GM18873 (cell line): ENCODE measurements around the gene PAXX.
"Not testable (repeated sequence)": the region's sequence is repeated elsewhere in the genome, so short reads cannot be mapped to it uniquely, and the experiment has no call there.

ENCODE experiments used
- ATAC-seq: cut with Tn5 transposase; IDR thresholded peaks from one replicate; pipeline ENCODE4 v1.9.1; 2021; ENCODE audit warnings: mild to moderate bottlenecking, moderate library complexity, moderate number of reproducible peaks; ENCODE audit not compliant: unreplicated experiment, low FRiP score

The PAXX gene

DNA sequence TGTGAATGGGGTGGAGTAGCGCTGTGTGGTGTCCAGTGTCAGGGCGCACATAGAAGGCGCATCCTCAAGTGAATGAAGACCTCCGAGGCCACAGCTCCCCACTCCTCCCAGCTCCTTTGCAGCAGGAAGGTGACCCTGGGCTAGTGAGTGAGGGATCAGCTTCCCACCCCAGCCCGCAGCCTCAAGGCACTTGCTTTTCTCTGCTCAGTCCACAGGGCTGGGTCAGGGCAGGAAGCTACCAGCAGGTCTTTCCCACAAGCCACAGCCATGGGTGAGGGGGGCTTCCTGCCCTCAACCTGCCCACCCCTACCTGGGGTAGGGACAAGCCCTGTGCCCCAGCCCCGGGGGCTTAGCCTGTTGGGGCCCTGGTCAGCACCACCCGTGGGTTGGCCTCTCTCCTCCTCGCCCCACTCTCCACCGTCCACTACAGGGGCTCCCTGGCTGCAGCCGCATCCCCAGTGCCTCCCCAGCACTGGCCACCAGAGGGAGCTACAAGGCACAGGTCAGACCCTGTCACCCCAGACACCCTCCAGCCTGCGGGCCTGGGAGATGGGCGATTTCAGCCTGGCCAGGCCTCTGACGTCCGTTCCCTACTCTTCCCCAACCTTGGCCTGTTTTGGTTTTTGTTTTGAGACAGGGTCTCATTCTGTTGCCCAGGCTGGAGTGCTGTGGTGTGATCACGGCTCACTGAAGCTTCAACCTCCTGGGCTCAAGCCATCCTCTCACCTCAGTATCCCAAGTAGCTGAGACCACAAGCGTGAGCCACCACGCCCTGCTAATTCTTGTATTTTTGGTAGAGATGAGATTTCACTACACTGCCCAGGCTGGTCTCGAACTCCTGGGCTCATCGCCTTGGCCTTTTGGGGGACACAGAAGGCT lies 37.1 kb downstream of the PAXX start:
- ATAC-seq, result no peak

DNA sequence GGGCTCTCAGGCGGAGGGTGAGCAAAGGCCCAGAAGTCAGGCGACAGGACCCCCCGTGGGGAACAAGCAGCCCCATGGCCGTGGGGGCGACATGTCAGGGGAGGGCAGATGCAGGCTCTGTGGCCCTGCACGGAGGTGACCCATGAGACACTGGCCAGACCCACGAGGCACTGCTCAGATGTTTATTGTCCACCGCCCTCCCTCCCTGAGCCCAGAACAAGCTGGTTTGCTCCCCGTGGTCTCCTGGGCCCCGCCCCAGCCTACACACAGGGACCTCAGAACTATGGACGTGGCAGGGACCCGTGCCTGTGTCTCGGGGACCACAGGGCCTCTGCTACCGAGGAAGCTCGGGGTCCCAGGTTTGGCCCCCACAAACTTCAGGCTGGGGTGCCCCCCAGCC lies 37.8 kb downstream of the PAXX start:
- no peak for ATAC-seq

DNA sequence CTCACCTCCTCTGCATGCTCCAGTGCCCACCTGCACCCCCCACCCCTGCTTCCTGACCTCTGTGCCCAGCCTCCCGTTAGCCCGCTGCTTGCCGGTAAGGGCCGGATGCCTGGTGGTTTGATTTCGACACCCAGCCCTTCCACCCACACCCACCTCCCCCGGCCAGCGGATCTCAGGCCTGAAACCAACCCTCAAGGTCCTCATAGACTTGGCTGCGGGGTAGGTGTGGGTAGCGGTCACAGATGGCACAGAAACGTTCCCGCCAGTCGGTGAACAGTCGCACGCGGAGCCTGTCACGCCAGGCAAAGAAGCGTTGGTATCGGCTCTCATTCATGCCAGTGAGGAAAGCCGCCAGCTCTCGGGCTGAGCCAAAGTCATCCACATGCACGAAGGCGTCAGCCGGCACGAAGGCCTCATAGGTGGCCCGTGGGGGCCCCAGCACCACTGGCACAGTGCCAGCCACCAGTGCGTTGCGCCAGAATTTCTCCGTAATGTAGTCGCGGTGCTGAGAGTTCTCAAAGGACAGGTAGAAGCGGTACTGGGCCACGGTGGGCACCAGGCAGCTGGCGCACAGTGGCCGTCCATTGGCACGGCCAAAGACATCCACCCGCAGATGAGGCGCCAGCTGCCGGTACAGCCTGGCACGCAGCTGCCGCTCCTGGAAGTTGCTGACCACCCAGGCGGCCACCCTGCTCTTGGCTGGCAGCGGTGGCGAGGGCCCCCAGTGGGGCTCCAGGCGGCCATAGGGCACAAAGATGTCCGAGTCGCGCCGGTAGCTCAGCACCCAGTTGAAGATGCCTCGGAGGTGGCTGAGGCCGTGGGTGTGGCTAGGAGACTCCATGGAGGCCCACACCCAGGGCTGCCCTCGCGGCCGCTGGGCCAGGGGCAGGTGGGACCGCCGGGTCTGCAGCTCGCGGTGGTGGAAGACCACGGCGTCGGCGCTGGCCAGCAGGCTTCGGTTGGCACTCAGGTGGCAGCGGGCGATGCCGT lies 38.6 kb downstream of the PAXX start:
- no peak for ATAC-seq

DNA sequence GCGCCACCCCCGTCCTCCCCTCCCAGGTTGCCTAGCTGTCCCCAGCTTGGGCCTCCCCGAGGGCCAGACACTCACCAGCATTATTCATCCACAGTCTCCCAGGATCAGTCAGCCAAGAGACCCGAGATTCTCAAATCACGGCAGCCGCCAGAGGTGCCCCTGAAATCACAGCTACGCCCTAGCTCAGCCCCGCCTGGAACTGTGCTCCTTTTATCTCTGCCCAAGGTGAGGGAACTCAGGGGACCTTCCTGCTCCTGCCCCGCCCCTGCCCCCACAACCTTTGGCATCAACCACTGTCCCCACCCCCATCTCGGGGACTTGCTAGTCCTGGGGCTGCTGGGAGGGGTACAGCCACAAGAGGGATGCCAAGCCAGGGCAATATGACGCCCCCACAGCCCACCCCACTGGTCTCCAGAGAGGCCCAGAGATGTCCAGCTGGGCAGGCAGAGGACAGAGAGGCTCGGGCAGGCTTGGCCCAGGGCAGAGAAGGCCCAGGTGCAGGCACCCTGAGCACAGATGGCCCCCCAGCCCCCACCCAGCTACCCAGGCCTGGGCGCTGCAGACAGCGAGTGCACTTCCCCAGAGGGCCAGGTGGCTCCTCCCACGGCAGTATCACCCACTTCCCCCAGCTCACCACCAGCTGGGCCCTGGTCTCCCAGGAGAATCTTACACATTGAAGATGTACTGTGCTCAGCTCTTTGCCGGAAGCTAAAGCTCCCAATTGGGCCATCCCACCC lies 39.9 kb downstream of the PAXX start, which contains the start of gene FUT7:
Gene FUT7 (minus strand): TSS at position 185 of the 737 bp plus-strand sequence. CDS start 97 bp downstream, at position 88.
- ATAC-seq, result no peak

DNA sequence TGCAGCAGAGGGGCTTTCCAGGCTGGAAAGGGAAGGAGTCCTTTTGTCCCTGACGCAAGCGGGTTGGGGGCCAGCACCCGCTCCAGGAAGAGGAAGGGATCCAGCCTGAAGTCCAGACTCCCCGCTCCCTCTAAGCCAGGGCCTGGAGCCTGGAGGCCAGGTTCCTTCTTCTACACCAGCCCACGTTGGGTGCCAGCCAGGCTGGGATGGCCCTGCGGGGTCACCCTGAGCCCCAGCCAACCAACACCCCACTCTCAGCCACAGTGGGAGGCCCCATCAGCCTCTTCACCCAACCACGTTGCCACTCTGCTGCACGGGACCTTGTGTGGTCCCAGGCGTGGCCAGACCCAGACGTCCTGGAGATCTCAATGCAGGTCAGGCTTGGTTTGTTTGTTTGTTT lies 40.6 kb downstream of the PAXX start:
- no peak for ATAC-seq

DNA sequence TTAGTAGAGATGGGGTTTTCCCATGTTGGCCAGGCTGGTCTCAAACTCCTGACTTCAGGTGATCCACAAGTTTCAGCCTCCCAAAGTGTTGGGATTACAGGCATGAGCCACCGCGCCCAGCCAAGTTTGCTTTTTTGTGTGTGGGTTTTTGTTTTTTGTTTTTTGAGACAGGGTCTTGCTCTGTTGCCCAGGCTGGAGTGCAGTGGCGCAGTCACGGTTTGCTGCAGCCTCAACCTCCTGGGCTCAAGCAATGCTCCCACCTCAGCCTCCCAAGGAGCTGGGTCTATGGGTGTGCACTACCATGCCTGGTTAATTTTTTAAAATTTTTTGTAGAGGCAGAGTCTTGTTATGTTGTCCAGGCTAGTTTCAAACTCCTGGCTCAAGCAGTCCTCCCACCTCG lies 41.3 kb downstream of the PAXX start:
- ATAC-seq, result not testable (repeated sequence)

DNA sequence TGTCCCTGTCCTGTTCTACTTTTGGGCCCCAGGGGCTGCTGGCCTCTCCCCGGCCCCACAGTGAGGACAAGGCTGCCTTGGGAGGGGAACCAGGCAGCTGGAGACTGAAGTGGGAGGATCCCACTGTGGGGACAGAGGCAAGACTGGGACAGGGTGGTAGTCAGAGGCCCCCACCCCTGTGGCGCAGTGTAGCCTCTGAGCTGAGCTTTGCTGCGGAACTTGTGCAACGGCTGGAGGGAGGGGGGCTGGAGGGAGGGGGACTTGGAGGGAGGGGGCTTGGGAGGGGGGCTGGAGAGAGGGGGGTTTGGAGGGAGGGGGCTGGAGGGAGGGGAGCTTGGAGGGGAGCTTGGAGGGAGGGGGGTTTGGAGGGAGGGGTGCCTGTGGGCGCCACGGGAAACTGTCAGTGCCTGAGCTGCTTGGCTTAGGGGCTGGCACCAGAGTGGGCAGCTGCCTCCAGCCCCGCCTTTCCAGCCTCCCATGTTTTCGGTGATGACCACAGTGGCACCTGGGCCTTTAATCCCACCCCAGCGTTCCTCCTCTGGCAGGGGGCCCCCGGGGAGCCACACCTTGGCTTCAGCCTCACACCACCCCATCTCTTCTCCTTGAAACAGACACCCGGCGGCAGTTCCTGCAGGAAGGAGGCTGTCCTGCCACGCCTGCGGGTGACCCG lies 42.0 kb downstream of the PAXX start:
- ATAC-seq, result no peak

DNA sequence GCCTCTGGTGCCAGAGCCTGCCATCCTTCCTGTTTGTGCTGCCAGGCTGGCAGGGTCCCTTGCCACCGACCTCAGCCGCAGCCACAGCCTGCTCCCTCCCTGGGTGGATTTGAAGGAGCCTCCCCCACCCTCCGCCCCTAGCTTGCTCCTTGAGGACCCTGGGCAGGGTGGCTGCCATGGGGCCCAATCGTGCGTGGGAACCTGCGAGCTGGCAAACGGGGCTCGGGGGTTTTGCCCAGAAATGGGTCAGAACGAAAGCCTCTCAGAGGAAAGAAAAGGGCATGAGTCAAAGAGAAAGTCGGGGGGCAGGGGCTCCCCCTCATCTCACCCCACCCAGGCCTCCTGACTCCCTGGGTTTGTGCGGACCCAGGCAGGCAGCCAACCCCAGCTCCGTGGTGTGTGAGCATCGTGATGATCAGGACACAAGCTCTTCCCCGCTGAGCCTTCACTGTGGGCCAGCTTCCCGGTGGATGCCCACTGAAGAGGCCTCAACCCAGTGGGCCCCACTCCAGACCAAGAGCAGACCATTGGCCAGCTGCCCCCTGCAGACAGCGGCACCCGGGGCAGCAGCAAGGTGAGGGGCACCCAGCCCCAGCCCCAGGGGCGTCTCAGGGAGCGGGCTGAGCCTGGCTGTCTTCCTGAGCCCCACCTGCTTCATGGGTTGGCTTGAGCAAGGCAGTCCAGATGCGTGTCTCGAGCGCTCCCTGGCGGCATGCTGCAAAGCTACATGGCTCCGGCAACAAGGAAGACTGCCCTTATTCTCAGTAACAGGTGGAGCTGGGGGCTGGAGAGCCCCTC lies 42.7 kb downstream of the PAXX start:
- peak; percentile 48 for ATAC-seq

DNA sequence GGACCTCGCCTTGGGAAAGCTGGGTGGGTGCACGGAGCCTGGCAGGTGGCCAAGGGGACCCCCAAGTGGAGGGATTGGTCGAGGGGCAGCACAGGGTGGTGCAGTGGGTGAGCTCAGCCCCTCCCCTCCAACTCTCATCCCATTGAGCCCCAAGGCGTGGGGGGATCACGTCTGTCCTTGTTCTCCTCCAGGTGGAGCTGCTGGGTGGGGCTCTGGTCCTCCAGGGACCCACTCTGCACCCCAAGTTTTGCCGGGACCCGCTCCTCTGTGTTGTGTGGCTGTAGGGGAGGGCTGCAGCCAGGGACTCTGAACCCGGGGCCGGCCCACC lies 43.2 kb downstream of the PAXX start:
- no peak for ATAC-seq

DNA sequence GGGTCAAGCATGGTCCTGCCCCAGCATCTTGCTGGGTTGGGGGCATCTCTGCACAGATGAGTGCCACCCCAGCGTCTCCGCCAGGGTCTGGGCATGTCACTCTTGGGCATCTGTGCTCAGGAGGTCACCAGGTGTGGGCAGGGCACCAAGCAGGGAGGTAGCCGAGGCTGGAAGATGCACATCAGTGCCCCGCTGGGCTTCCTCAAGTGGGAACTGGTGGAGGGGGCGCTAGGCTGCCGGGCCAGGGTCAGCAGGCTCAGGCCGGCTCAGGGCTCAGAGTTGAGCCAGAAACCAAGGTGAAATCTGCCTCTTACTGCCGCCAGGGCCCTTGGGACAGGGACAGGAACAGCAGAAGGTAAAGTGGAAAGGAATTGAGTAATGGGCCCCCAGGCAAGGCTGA lies 43.7 kb downstream of the PAXX start:
- ATAC-seq, result no peak

DNA sequence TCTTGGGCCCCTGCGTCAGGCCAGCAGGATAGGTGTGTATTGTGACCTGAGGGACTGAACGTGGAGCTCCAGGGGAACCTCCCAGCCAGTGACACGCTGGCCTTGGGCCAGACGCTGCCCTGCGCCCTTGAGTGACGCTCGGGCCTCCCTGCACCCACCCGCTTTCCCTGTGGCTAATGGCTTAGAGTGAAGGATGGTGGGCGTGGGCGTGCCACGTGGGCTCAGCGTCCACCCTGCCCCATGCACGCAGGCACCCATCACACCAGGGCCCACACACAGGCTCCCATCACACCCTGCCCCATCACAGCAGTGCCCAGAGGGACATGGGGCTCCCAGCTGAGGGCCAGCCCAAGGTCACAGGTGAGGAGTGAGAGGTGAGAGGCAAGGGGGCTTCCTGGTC lies 44.8 kb downstream of the PAXX start:
- no peak for ATAC-seq

DNA sequence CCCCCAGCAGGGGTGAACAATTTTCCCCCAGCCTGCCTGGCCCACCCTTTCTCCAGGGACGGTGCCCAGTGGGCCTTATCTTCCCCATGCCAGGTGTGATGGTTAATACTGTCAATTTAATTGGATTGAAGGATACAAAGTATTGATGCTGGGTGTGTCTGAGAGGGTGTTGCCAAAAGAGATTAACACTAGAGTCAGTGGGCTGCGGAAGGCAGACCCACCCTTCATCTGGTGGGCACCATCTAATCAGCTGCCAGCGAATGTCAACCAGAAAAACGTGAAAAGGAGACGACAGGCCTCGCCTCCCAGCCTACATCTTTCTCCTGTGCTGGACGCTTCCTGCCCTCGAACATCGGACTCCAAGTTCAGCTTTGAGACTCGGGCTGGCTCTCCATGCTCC lies 45.3 kb downstream of the PAXX start:
- ATAC-seq, result no peak

DNA sequence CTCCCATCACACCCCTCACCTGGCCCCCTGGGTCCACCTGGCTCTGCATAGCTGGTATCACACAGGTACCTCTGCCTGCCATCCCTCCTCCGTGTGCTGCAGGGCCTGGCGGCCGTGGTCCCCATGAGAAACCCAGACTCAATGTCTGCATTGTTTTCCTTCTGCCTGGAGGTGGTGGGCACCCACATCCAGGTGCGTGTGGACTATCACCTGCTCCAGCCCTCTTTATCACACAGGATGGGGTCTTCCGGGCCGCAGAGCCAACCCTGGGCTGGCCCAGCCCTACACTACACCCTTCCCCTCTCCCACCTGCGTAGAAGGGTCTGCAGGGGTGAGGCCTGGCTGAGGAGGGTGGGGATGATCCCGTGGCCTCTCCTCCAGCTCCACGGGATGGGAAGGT lies 46.7 kb downstream of the PAXX start:
- ATAC-seq, result no peak

DNA sequence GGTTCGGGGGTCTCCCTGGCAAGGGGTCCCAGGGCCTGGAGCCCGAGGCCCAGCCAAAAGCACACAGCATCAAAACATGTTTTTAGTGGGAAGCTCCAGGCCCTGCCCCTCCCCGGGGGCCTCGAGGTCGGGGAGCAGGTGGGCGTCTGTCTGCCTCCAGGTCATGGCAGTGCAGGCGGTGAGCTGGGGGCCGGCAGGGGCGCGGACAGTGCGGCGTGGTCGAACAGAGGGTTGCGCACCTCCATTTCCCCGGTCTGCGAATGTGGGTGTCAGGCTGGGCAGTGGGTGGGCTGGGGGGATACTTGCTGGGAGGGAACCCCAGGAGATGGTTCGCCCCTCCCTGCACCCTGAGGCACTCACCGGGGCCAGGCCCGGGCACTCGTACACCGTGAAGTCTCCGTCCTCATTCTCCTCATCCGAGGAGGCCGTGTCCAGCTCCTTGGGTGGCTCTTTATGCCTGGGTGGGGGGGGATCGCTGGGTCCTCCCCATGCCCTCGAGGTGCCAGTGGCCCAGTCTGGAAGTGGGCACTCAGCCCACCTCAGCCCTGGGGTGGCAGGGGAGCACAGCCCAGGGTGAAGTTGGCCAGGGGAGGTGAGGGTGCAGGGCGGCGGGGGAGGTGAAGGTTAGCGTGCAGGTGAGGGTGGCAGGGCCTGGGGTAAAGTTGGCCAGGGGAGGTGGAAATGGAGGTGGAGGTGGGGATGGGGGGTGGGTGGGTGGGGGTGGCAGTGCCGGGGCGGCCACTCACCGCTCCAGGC lies 47.6 kb downstream of the PAXX start:
- no peak for ATAC-seq

DNA sequence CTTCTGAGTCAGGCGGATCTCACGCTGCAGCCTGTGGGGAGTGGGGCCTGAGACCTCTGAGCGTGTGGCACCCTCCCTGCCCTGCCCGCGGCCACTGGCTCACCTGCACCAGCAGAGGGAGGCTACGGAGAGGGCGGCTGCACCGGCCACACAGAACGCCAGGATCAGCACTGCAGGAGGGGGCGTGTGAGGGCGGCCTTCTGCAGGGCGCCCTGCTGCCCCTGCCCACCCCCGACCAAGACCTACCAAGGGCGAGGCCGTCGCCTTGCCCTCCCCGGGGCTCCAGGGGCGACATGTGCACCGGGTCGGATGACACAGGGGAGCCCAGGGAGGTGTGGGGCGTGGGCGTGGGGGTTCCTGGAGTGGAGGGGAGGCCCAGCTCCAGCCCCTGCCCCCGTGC lies 48.3 kb downstream of the PAXX start:
- no peak for ATAC-seq

DNA sequence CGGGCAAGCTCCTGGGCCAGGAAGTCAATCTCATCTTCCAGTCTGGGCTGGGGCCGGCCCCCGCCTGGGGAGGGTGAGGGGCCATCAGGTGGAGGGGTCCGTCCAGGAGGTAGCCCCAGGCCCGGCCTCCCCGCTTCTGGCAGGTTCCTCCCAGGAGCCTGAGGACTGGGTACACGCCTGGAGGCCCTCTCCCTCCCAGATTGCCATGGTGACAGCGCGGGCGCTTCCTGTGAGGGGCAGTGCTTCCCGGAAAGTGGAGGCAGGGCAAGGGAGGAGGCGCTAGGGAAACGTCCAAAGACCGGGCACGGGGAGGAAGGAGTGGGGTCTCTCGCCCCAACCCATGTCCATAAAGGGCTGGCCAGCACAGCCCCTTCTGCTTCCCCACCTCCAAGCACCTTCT lies 48.9 kb downstream of the PAXX start:
- no peak for ATAC-seq

DNA sequence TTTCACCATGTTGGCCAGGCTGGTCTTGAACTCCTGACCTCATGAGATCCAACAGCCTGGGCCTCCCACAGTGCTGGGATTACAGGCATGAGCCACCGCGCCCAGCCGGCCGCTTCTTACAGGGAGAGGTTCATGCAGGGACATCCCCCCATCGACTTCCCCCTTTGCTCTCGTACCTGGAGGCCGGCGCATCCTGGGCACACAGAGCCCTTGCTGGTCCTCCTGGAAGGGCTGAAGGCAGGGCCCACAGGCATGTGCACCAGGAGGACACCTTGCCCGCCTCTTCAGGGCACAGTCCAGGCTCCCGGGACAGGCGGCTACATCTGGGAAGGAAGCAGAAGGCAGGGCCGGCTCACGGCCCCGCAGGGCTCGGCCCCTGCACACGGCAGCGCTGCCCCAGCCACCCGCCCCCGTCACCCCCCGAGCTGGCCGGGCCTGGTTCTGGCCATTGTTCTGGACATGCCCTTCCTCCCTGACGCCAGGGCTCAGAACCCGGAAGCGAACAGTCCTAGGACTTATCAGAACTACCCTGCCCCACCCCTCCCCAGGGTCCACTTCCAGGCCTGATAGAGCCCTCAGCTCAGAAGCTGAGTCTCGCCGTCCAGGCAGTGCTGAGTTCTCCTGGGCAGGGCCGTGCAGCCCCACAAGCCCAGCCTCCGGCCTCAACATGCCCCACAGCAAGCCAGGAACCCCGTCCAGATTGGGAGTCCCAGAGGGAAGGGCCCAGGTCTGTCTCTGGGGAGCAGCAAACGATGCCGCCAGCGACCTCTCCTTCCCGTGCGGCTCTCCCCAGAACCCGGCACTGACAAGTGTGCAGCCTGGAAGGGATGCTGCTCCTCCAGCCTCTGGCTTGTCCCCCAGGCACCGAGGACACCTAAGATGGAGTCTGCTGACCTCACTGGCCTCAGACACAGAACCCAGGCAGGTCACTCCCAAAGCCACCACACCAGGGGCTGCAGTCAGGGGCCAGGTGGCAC lies 50.8 kb downstream of the PAXX start:
- no peak for ATAC-seq
